ENCODE measurements around the gene AP2A1. TPM values are rescaled to one million over a fixed set of nuclear protein-coding genes. Genes with fewer than 3 reads are reported as not detected.

Gene AP2A1
- total RNA-seq, 1 experiment from 2014 or later, result 119 TPM

DNA sequence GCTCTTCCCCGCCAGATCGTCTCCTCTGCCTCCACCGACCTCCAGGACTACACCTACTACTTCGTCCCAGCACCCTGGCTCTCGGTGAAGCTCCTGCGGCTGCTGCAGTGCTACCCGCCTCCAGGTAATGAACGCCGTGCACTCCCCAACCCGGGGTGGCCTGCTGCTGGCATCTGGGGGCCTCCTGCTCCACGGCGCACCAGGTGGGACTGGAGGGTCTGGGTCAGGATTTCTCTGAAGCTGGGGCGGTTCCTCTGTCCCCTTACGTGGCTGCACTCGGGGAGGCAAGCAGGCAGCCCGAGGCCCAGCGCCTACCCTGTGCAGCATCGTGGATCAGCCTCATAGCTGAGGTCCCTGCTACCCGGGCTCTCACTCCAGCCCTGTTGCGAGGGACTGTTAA, 28.8 kb downstream of the AP2A1 start:
- TF ChIP-seq, protein P1, sequence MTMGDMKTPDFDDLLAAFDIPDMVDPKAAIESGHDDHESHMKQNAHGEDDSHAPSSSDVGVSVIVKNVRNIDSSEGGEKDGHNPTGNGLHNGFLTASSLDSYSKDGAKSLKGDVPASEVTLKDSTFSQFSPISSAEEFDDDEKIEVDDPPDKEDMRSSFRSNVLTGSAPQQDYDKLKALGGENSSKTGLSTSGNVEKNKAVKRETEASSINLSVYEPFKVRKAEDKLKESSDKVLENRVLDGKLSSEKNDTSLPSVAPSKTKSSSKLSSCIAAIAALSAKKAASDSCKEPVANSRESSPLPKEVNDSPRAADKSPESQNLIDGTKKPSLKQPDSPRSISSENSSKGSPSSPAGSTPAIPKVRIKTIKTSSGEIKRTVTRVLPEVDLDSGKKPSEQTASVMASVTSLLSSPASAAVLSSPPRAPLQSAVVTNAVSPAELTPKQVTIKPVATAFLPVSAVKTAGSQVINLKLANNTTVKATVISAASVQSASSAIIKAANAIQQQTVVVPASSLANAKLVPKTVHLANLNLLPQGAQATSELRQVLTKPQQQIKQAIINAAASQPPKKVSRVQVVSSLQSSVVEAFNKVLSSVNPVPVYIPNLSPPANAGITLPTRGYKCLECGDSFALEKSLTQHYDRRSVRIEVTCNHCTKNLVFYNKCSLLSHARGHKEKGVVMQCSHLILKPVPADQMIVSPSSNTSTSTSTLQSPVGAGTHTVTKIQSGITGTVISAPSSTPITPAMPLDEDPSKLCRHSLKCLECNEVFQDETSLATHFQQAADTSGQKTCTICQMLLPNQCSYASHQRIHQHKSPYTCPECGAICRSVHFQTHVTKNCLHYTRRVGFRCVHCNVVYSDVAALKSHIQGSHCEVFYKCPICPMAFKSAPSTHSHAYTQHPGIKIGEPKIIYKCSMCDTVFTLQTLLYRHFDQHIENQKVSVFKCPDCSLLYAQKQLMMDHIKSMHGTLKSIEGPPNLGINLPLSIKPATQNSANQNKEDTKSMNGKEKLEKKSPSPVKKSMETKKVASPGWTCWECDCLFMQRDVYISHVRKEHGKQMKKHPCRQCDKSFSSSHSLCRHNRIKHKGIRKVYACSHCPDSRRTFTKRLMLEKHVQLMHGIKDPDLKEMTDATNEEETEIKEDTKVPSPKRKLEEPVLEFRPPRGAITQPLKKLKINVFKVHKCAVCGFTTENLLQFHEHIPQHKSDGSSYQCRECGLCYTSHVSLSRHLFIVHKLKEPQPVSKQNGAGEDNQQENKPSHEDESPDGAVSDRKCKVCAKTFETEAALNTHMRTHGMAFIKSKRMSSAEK (CRISPR knock-in tag; IDR thresholded peaks at IDR 0.05; ENCODE audit: borderline replicate concordance), result no peak
- TF ChIP-seq CBFB (CRISPR knock-in tag; IDR thresholded peaks at IDR 0.05; ENCODE audit: low read depth) (no peak), NR3C1 (CRISPR knock-in tag; conservative IDR thresholded peaks at IDR 0.05; ENCODE audit: low read depth) (no peak), CREM (CRISPR knock-in tag; IDR thresholded peaks at IDR 0.05) (no peak), GRHL2 (CRISPR knock-in tag; IDR thresholded peaks at IDR 0.05; ENCODE audit: insufficient replicate concordance, severe bottlenecking) (no peak), ZNF138 (CRISPR knock-in tag; conservative IDR thresholded peaks at IDR 0.05) (no peak), ZBTB21 (CRISPR knock-in tag; IDR thresholded peaks at IDR 0.05; ENCODE audit: borderline replicate concordance) (no peak), FOXK1 (CRISPR knock-in tag; IDR thresholded peaks at IDR 0.05) (no peak)
- TF ChIP-seq, protein P2, sequence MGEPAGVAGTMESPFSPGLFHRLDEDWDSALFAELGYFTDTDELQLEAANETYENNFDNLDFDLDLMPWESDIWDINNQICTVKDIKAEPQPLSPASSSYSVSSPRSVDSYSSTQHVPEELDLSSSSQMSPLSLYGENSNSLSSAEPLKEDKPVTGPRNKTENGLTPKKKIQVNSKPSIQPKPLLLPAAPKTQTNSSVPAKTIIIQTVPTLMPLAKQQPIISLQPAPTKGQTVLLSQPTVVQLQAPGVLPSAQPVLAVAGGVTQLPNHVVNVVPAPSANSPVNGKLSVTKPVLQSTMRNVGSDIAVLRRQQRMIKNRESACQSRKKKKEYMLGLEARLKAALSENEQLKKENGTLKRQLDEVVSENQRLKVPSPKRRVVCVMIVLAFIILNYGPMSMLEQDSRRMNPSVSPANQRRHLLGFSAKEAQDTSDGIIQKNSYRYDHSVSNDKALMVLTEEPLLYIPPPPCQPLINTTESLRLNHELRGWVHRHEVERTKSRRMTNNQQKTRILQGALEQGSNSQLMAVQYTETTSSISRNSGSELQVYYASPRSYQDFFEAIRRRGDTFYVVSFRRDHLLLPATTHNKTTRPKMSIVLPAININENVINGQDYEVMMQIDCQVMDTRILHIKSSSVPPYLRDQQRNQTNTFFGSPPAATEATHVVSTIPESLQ (CRISPR knock-in tag; IDR thresholded peaks at IDR 0.05), result no peak
- TF ChIP-seq, protein P3, sequence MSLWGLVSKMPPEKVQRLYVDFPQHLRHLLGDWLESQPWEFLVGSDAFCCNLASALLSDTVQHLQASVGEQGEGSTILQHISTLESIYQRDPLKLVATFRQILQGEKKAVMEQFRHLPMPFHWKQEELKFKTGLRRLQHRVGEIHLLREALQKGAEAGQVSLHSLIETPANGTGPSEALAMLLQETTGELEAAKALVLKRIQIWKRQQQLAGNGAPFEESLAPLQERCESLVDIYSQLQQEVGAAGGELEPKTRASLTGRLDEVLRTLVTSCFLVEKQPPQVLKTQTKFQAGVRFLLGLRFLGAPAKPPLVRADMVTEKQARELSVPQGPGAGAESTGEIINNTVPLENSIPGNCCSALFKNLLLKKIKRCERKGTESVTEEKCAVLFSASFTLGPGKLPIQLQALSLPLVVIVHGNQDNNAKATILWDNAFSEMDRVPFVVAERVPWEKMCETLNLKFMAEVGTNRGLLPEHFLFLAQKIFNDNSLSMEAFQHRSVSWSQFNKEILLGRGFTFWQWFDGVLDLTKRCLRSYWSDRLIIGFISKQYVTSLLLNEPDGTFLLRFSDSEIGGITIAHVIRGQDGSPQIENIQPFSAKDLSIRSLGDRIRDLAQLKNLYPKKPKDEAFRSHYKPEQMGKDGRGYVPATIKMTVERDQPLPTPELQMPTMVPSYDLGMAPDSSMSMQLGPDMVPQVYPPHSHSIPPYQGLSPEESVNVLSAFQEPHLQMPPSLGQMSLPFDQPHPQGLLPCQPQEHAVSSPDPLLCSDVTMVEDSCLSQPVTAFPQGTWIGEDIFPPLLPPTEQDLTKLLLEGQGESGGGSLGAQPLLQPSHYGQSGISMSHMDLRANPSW (CRISPR knock-in tag; conservative IDR thresholded peaks at IDR 0.05; ENCODE audit: low read depth), result no peak
- TF ChIP-seq, protein P4, sequence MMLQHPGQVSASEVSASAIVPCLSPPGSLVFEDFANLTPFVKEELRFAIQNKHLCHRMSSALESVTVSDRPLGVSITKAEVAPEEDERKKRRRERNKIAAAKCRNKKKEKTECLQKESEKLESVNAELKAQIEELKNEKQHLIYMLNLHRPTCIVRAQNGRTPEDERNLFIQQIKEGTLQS (CRISPR knock-in tag; conservative IDR thresholded peaks at IDR 0.05), result no peak
- TF ChIP-seq, protein P5, sequence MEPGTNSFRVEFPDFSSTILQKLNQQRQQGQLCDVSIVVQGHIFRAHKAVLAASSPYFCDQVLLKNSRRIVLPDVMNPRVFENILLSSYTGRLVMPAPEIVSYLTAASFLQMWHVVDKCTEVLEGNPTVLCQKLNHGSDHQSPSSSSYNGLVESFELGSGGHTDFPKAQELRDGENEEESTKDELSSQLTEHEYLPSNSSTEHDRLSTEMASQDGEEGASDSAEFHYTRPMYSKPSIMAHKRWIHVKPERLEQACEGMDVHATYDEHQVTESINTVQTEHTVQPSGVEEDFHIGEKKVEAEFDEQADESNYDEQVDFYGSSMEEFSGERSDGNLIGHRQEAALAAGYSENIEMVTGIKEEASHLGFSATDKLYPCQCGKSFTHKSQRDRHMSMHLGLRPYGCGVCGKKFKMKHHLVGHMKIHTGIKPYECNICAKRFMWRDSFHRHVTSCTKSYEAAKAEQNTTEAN (CRISPR knock-in tag; IDR thresholded peaks at IDR 0.05), result no peak
- H3K9me3 Mint-ChIP-seq, result no peaks in the 10 kb centered on the region
- POLR2A ChIA-PET, result no interaction called here
- ATAC-seq (no peak), DNase-seq (ENCODE audit: low spot score) (no peak)
- H3K27ac Mint-ChIP-seq, result no peak overlapping the region
- CTCF ChIA-PET, result interaction anchor here (1.2 kb wide), 1 partner anchor 10 kb away, joined by 6 read pairs; no protein-coding TSS in a partner anchor
- H3K4me3 Mint-ChIP-seq, result no peak overlapping the region
- peaks cover 37% of the 10 kb centered on the region for H3K36me3 Mint-ChIP-seq
- no peaks in the 10 kb centered on the region for H3K27me3 Mint-ChIP-seq (ENCODE audit: low read depth)
- H3K4me1 Mint-ChIP-seq, result no peaks in the 10 kb centered on the region

DNA sequence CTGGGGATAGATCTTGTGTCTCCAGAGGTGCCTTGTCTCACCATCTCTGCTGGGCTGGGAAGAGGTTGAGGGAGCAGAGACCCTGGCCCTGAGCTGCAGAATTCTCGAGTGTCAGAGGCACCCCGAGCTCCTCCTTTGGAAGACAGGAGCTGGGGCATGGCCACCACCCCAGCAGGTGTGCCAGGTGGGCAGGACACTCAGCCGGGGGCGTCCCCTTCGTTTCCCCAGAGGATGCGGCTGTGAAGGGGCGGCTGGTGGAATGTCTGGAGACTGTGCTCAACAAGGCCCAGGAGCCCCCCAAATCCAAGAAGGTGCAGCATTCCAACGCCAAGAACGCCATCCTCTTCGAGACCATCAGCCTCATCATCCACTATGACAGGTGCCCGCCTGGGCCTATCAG, 31.8 kb downstream of the AP2A1 start:
- Mint-ChIP-seq H3K4me3 (no peak overlapping the region), H3K9me3 (no peaks in the 10 kb centered on the region), H3K27me3 (ENCODE audit: low read depth) (no peaks in the 10 kb centered on the region), H3K4me1 (peaks cover 14% of the 10 kb centered on the region), H3K36me3 (peaks cover 33% of the 10 kb centered on the region), H3K27ac (no peak overlapping the region)
- no peak for ATAC-seq
- POLR2A ChIA-PET, result no interaction called here
- CTCF ChIA-PET, result interaction anchor here (0.5 to 1.5 kb wide), 2 partner anchors 11 to 48 kb away, joined by 3 read pairs; no protein-coding TSS in a partner anchor
- DNase-seq (ENCODE audit: low spot score), result no peak
- no peak for TF ChIP-seq ZNF138 (CRISPR knock-in tag; conservative IDR thresholded peaks at IDR 0.05)
- no peak for TF ChIP-seq SOX15 (CRISPR knock-in tag; IDR thresholded peaks at IDR 0.05)
- no peak for TF ChIP-seq NR2C2 (CRISPR knock-in tag; IDR thresholded peaks at IDR 0.05)
- TF ChIP-seq, protein P1 (CRISPR knock-in tag; IDR thresholded peaks at IDR 0.05; ENCODE audit: borderline replicate concordance), result no peak
- TF ChIP-seq, protein P6, sequence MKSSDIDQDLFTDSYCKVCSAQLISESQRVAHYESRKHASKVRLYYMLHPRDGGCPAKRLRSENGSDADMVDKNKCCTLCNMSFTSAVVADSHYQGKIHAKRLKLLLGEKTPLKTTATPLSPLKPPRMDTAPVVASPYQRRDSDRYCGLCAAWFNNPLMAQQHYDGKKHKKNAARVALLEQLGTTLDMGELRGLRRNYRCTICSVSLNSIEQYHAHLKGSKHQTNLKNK (CRISPR knock-in tag; IDR thresholded peaks at IDR 0.05), result no peak
- TF ChIP-seq, protein P7, sequence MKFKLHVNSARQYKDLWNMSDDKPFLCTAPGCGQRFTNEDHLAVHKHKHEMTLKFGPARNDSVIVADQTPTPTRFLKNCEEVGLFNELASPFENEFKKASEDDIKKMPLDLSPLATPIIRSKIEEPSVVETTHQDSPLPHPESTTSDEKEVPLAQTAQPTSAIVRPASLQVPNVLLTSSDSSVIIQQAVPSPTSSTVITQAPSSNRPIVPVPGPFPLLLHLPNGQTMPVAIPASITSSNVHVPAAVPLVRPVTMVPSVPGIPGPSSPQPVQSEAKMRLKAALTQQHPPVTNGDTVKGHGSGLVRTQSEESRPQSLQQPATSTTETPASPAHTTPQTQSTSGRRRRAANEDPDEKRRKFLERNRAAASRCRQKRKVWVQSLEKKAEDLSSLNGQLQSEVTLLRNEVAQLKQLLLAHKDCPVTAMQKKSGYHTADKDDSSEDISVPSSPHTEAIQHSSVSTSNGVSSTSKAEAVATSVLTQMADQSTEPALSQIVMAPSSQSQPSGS (CRISPR knock-in tag; IDR thresholded peaks at IDR 0.05; ENCODE audit: borderline replicate concordance, low read depth), result no peak
- TF ChIP-seq CREB1 (CRISPR knock-in tag; IDR thresholded peaks at IDR 0.05), result no peak
